ENCODE measurements around the gene PTPRQ.

PTPRQ gene

GRCh38 chr12:80565271-80565670 lies 121.2 kb downstream of the PTPRQ start (continued):
- TF ChIP-seq ZNF449 (tag by site-specific recombination; IDR thresholded peaks at IDR 0.05): no peak

- Histone ChIP-seq H3K9me3 (ENCODE audit: control insufficient read depth, insufficient read depth, low read depth, low read length) (no peaks in the 10 kb centered on the region), H3K4me1 (ENCODE audit: control insufficient read depth, insufficient read depth, low read length) (no peaks in the 10 kb centered on the region), H3K4me3 (ENCODE audit: low read depth, low read length) (no peak overlapping the region), H3K27ac (ENCODE audit: extremely low read depth, low read depth, low read length) (no peak overlapping the region), H3K36me3 (ENCODE audit: control insufficient read depth in 2 of 2, insufficient read depth in 1 of 2, low read length in 2 of 2) (no peaks in the 10 kb centered on the region)
- TF ChIP-seq HIC1 (tag by site-specific recombination; IDR thresholded peaks at IDR 0.05) (no peak), MYNN (tag by site-specific recombination; IDR thresholded peaks at IDR 0.05; ENCODE audit: borderline replicate concordance) (no peak), ZNF423 (tag by site-specific recombination; IDR thresholded peaks at IDR 0.05) (no peak)
- ChIA-PET POLR2A (no interaction called here), CTCF (no interaction called here)
Observed at GRCh38 chr12:80567401-80567800, 123.4 kb downstream of the PTPRQ start.

- POLR2A ChIA-PET: no interaction called here
- TF ChIP-seq ZNF202 (tag by site-specific recombination; IDR thresholded peaks at IDR 0.05; ENCODE audit: borderline replicate concordance): no peak
- no peak for TF ChIP-seq OSR2 (tag by site-specific recombination; IDR thresholded peaks at IDR 0.05)
- TF ChIP-seq ZNF248 (tag by site-specific recombination; IDR thresholded peaks at IDR 0.05): no peak
- no peak for TF ChIP-seq GLI4 (tag by site-specific recombination; IDR thresholded peaks at IDR 0.05)
- no peak for TF ChIP-seq ZBTB21 (tag by site-specific recombination; IDR thresholded peaks at IDR 0.05)
- no peak for TF ChIP-seq ZNF169 (tag by site-specific recombination; IDR thresholded peaks at IDR 0.05)
- TF ChIP-seq ZNF830 (tag by site-specific recombination; IDR thresholded peaks at IDR 0.05; ENCODE audit: low read depth): no peak
- no peak for TF ChIP-seq ZNF776 (tag by site-specific recombination; IDR thresholded peaks at IDR 0.05; ENCODE audit: borderline replicate concordance)
- TF ChIP-seq ZNF558 (tag by site-specific recombination; IDR thresholded peaks at IDR 0.05): no peak
- no peak for TF ChIP-seq ZBTB26 (tag by site-specific recombination; optimal IDR thresholded peaks at IDR 0.05)
- TF ChIP-seq ZNF175 (tag by site-specific recombination; IDR thresholded peaks at IDR 0.05): no peak
- no peaks in the 10 kb centered on the region for H3K4me1 ChIP-seq (ENCODE audit: control insufficient read depth, insufficient read depth, low read length)
- no peaks in the 10 kb centered on the region for H3K9me3 ChIP-seq (ENCODE audit: control insufficient read depth, insufficient read depth, low read depth, low read length)
- no peak overlapping the region for H3K27ac ChIP-seq (ENCODE audit: extremely low read depth, low read depth, low read length)
- H3K36me3 ChIP-seq (ENCODE audit: control insufficient read depth in 2 of 2, insufficient read depth in 1 of 2, low read length in 2 of 2): no peaks in the 10 kb centered on the region
- no peak overlapping the region for H3K4me3 ChIP-seq (ENCODE audit: low read depth, low read length)
- CTCF ChIA-PET: interaction anchor here (0.6 kb wide), 1 partner anchor 1374 kb away, joined by 3 read pairs; no protein-coding TSS in a partner anchor
Observed at GRCh38 chr12:80576641-80577418, 132.8 kb downstream of the PTPRQ start.

- H3K27ac ChIP-seq (ENCODE audit: extremely low read depth, low read depth, low read length): no peak overlapping the region
- H3K36me3 ChIP-seq (ENCODE audit: control insufficient read depth in 2 of 2, insufficient read depth in 1 of 2, low read length in 2 of 2): no peaks in the 10 kb centered on the region
- H3K4me3 ChIP-seq (ENCODE audit: low read depth, low read length): no peak overlapping the region
- no peak for TF ChIP-seq ZNF16 (tag by site-specific recombination; IDR thresholded peaks at IDR 0.05; ENCODE audit: low read depth)
- CTCF ChIA-PET: no interaction called here
- H3K4me1 ChIP-seq (ENCODE audit: control insufficient read depth, insufficient read depth, low read length): no peaks in the 10 kb centered on the region
- no peaks in the 10 kb centered on the region for H3K9me3 ChIP-seq (ENCODE audit: control insufficient read depth, insufficient read depth, low read depth, low read length)
- POLR2A ChIA-PET: no interaction called here
Observed at GRCh38 chr12:80580254-80580653, 136.2 kb downstream of the PTPRQ start.

Measured in HEK293 (cell line).